Activated naive CD8-positive, alpha-beta T cell treated with anti-CD3 and anti-CD28 coated beads for 36 hours (primary cell): ENCODE measurements around the gene RUNX1. TPM values are rescaled to one million over a fixed set of nuclear protein-coding genes. Genes with fewer than 3 reads are reported as not detected.

Experiments
- DNase-seq: peaks from one replicate; pipeline ENCODE4 v3.0.0; 2021
- H3K27ac Mint-ChIP-seq: one replicate; pipeline ENCODE4 v1.8.0; 2022; ENCODE audit warnings: mild to moderate bottlenecking, moderate library complexity, mixed read lengths
- H3K27me3 Mint-ChIP-seq: one replicate; pipeline ENCODE4 v1.8.0; 2022; ENCODE audit warnings: mild to moderate bottlenecking, mixed read lengths
- H3K36me3 Mint-ChIP-seq: one replicate; pipeline ENCODE4 v1.8.0; 2021; ENCODE audit warnings: mild to moderate bottlenecking, mixed read lengths
- H3K4me1 Mint-ChIP-seq: one replicate; pipeline ENCODE4 v1.8.0; 2021; ENCODE audit warnings: mixed read lengths
- H3K4me3 Mint-ChIP-seq: one replicate; pipeline ENCODE4 v1.8.0; 2022; ENCODE audit warnings: mild to moderate bottlenecking, moderate library complexity, mixed read lengths
- H3K9me3 Mint-ChIP-seq: one replicate; pipeline ENCODE4 v1.8.0; 2022; ENCODE audit warnings: mixed read lengths
- total RNA-seq, 2 experiments: library from RNA; stranded (reverse); gene quantifications; one replicate each; pipeline ENCODE4 v1.2.3, GENCODE V29; 2021

The RUNX1 gene
- total RNA-seq, 2 experiments from 2014 or later, result 16.6 to 18.0 TPM

DNA sequence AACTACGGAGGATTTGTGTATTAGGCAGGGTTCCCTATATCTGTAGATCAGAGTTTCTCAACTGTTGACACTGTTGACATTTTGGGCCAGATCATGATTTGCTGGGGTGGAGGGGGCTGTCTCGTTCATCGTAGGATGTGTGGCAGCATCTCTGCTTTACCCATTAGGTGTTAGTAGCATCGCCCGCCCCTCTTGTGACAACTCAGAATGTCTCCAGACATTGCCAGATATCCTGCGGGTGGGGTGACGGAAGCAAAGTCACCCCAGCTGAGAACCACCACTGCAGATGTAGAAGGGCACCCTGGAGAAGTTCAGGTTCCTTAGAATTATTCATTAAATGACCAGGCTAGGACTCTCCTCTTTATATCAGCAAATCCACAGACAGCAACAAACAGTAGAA, 254.4 kb downstream of the RUNX1 start:
- H3K4me3 Mint-ChIP-seq, result no peak overlapping the region
- no peaks in the 10 kb centered on the region for H3K27me3 Mint-ChIP-seq
- H3K4me1 Mint-ChIP-seq, result peaks cover 3% of the 10 kb centered on the region
- DNase-seq, result no peak
- H3K36me3 Mint-ChIP-seq, result peaks cover 27% of the 10 kb centered on the region
- no peak overlapping the region for H3K27ac Mint-ChIP-seq
- H3K9me3 Mint-ChIP-seq, result no peaks in the 10 kb centered on the region

DNA sequence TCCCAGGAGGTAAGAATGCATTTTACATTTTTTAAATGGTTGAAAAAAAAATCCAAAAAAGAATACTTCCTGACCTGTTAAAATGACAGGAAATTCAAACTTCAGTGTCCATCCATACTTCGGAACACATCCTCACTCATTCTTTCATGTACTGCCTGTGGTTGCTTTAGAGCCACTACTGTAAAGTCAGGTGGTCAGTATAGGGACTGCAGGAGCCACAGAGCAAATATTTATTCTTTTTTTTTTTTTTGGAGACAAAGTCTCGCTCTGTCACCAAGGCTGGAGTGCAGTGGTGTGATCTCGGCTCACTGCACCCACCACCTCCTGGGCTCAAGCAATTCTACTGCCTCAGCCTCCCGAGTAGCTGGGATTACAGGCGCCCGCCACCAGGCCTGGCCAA, 255.6 kb downstream of the RUNX1 start:
- Mint-ChIP-seq H3K4me3 (no peak overlapping the region), H3K36me3 (peaks cover 23% of the 10 kb centered on the region), H3K27me3 (no peaks in the 10 kb centered on the region), H3K9me3 (no peaks in the 10 kb centered on the region), H3K27ac (no peak overlapping the region), H3K4me1 (peaks cover 3% of the 10 kb centered on the region)
- no peak for DNase-seq

DNA sequence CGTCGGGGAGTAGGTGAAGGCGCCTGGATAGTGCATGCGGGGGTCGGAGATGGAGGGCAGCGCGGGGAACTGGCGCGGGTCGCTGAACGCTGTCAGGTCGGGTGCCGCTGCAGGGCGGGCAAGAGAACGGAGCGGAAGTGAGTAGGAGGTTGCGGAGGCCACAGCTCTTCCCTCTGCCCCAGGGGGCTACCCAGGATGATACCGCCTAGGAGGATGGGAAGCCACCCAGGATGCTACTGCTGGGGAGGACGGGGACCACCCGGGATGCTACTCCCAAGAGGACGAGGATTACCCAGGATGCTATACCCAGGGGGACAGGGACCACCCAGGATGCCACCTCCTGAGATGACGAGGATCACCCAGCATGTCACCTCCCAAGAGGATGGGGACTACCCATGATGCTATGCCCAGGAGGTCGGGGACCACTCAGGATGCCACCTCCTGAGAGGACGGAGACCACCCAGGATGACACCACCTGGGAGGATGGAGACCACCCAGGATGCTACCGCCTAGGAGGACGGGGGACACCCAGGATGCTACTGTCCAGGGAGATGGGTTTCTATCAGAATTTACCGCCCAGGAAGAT, 256.5 kb downstream of the RUNX1 start:
- no peaks in the 10 kb centered on the region for H3K27me3 Mint-ChIP-seq
- DNase-seq, result no peak
- no peak overlapping the region for H3K27ac Mint-ChIP-seq
- peaks cover 17% of the 10 kb centered on the region for H3K36me3 Mint-ChIP-seq
- no peak overlapping the region for H3K4me3 Mint-ChIP-seq
- H3K4me1 Mint-ChIP-seq, result peaks cover 3% of the 10 kb centered on the region
- H3K9me3 Mint-ChIP-seq, result no peaks in the 10 kb centered on the region

DNA sequence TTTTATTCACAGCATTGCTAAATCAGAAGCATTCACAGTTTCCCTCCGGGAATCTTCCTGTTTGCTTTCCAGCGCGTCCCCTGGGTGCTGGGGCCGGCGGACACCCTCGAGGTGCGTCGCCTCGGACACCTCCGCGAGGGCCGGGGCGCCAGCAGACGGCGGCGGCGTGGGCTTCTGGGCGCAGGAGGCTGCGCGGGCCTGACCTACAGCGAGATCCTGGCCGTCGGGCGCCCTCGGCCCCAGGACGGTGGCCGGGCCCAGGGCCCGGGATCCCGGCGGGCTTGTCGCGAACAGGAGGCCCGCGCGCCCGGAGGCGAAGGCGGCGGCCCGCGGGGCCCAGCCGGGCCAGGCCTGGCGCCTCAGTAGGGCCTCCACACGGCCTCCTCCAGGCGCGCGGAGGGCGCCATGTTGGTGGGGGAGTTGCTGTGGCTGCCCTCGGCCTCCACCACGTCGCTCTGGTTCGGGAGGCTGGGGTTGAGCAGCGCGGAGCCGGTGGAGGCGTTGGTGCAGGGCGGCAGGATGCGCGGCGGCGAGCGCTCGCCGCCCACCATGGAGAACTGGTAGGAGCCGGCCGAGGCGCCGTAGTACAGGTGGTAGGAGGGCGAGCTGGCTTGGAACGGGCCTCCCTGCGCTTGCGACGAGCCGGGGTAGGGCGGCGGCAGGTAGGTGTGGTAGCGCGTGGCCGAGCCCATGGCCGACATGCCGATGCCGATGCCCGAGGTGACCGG, 257.2 kb downstream of the RUNX1 start:
- Mint-ChIP-seq H3K4me1 (peaks cover 3% of the 10 kb centered on the region), H3K9me3 (no peaks in the 10 kb centered on the region), H3K36me3 (peaks cover 17% of the 10 kb centered on the region), H3K4me3 (no peak overlapping the region), H3K27me3 (no peaks in the 10 kb centered on the region), H3K27ac (no peak overlapping the region)
- no peak for DNase-seq

DNA sequence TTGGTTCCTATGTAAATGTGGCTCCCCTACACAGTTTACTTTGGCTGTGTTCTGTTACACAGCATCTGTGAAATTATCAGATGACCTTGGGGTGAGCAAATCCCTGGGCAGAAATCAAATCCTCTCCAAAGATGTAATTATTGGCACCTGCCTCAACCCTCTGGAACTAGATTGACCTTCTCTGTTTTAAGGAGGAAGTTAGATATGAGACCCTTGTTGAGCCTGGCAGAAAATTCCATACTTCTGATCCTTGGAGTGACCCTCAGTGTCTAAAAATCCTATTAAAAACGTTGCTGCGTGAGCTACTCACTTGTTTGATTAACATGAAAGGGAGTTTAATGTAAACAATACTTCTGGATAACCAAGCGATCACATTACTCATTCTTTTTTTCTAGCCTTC, 258.3 kb downstream of the RUNX1 start:
- H3K4me3 Mint-ChIP-seq, result no peak overlapping the region
- no peaks in the 10 kb centered on the region for H3K9me3 Mint-ChIP-seq
- no peak overlapping the region for H3K27ac Mint-ChIP-seq
- peaks cover 17% of the 10 kb centered on the region for H3K36me3 Mint-ChIP-seq
- H3K27me3 Mint-ChIP-seq, result no peaks in the 10 kb centered on the region
- H3K4me1 Mint-ChIP-seq, result peaks cover 3% of the 10 kb centered on the region
- no peak for DNase-seq

DNA sequence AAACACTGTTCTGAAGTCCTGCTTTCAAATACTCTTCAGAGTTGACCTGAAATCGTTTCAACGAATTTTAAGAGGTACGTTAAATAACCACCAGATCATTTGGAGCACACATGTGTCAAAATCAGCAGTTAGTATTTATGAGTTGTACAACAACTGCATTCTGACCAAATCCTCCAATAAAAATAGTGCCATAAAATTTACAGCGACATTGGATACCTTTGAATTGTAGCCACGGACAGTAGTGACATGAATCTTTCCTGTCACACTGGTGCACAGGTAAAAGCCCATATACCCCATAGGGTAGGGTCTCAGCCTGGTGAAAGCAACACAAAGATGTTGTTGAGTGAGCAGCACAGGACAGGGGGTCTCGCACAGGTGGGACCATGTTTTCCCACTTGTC, 258.8 kb downstream of the RUNX1 start:
- Mint-ChIP-seq H3K27ac (no peak overlapping the region), H3K4me1 (peaks cover 4% of the 10 kb centered on the region), H3K27me3 (no peaks in the 10 kb centered on the region), H3K36me3 (peaks cover 14% of the 10 kb centered on the region), H3K4me3 (no peak overlapping the region), H3K9me3 (no peaks in the 10 kb centered on the region)
- no peak for DNase-seq

DNA sequence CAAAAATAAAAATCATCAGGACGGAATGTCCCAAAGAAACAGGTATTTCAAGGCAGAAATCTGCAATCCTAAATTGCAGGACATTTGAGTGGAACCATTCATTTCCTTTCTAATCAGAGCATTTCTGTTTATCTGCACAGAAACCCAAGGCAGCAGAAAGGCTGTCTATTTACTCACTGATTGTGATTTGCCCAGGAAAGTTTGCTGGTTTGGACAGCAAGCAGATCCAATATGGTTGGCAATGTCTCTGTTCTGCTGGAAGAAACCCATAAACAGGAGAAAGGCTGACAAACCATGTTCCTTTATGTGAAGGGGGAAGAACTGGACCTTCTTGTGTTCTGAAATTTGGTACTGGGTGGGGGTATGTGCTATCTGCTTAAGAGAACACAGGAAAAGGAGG, 260.2 kb downstream of the RUNX1 start:
- H3K9me3 Mint-ChIP-seq, result no peaks in the 10 kb centered on the region
- no peak for DNase-seq
- H3K36me3 Mint-ChIP-seq, result peaks cover 8% of the 10 kb centered on the region
- H3K4me3 Mint-ChIP-seq, result no peak overlapping the region
- peaks cover 8% of the 10 kb centered on the region for H3K4me1 Mint-ChIP-seq
- no peaks in the 10 kb centered on the region for H3K27me3 Mint-ChIP-seq
- no peak overlapping the region for H3K27ac Mint-ChIP-seq

DNA sequence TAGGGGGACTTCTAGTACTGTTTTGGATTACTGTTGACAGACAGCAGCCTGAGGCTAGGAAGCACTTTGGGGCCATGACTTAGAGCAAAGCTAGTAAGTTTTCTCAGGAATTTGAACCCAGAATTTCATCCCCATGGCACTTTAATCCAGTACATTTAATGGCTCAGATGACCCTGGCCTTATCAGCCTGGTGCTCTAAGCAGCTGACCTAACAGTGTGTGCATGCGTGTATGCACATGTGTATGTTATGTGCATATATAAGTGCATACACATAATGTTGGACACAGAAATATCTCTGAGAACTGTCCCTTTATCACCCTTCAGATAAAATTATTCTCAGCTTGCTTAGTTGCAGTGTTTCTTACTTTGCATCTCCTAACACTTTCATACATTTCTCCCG, 265.3 kb downstream of the RUNX1 start:
- no peaks in the 10 kb centered on the region for H3K36me3 Mint-ChIP-seq
- DNase-seq, result no peak

DNA sequence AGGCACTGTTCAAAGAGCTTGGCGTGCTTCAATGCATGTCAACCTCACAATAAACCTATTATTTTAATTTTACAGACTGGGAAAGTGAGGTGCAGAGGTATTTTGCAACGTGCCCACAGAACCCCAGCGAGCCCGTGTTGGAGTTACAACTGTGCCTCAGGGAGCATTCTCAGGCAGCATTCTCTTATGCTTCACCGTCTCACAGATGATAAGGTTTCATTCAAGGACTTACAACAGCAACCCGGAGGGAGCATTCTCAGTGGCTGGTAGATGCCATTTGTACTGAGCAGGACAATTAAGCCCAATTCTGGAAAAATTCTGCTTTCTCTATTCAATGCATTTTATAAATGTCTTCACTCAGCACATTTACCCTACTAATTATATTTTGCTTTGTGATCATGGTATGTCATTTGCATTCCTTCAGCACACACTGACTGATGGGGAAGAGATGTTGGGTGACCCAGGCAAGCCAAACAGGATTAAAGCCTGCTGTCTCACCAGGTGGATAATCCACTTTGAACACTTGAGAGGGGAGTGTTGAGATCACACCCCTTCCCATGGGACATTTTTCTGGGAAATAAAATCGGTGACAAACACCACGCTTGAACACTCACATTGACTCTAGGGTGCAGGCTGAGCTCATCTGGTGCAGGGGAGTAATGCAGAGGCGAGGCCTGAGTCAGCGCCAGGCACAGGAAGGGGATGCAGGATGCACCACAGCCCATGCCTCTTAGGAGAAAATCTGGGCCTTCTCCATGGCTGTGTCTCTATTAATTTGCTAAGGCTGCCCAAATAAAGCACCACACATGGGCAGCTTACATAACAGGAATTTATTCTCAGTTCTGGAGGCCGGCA, 266.4 kb downstream of the RUNX1 start:
- no peaks in the 10 kb centered on the region for H3K9me3 Mint-ChIP-seq
- H3K4me1 Mint-ChIP-seq, result peaks cover 8% of the 10 kb centered on the region
- H3K36me3 Mint-ChIP-seq, result no peaks in the 10 kb centered on the region
- H3K4me3 Mint-ChIP-seq, result no peak overlapping the region
- no peak for DNase-seq
- no peaks in the 10 kb centered on the region for H3K27me3 Mint-ChIP-seq
- H3K27ac Mint-ChIP-seq, result peak overlapping the region; percentile 17

More for the DNA sequence above, 265.3 kb downstream of the RUNX1 start:
- Mint-ChIP-seq H3K27ac (no peak overlapping the region), H3K4me1 (peaks cover 8% of the 10 kb centered on the region), H3K9me3 (no peaks in the 10 kb centered on the region), H3K27me3 (no peaks in the 10 kb centered on the region), H3K4me3 (no peak overlapping the region)

DNA sequence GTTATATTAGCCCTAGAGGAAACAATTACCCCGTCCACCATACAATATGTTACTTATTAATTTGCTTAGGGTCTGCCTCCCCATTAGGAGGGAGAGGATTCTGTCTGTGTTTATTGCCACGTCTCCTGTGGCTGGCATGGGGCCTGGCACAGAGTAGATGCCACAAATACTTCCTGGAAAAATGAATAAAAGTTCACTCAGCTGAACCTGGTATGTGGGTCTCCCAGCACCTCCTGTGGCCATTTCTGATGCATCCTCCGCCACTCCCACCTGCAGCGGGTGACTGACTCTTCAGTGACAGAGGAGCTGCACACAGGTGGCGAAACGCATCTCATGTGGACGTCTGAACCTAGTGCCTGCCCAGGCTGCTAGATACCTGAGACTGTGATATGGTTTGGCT, 267.6 kb downstream of the RUNX1 start:
- Mint-ChIP-seq H3K27me3 (no peaks in the 10 kb centered on the region), H3K4me1 (peaks cover 8% of the 10 kb centered on the region), H3K9me3 (no peaks in the 10 kb centered on the region), H3K4me3 (no peak overlapping the region), H3K36me3 (no peaks in the 10 kb centered on the region), H3K27ac (no peak overlapping the region)
- no peak for DNase-seq

DNA sequence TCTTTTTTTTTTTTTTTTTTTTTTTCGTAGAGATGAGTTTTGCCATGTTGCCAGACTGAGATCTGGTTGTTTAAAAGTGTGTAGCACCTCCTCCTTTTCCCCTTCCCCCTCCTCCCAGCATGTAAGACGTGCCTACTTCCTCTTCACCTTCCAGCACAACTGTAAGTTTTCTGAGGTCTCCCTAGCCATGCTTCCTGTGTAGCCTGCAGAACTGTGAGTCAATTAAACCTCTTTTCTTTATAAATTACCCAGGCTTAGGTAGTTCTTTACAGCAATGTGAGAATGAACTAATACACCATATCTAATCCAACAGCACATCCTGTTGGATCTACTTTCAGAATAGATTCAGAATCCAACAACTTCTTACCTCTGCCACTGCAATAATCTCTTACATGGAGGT, 269.2 kb downstream of the RUNX1 start:
- Mint-ChIP-seq H3K36me3 (no peaks in the 10 kb centered on the region), H3K27me3 (peaks cover 4% of the 10 kb centered on the region), H3K4me3 (no peak overlapping the region), H3K27ac (no peak overlapping the region), H3K4me1 (peaks cover under 1% of the 10 kb centered on the region), H3K9me3 (no peaks in the 10 kb centered on the region)
- DNase-seq, result no peak

DNA sequence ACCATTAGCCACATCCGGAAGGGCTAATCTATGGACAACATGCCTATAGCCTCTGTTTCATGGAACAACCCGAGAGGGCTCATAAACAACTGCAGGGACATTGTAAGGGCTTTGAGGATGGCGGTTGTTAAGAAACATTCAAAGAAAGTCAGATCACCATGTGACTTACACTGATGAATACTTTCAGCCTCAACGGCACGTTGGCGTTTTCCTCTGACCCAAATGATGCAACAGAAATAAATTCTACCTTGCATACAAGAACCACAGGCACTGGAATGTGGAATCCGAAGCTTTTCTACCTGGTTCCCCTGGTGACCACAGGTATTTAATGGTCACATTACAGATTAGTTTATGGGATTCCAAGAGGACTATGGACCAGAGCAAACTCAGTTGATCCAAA, 273.3 kb downstream of the RUNX1 start:
- Mint-ChIP-seq H3K4me3 (no peak overlapping the region), H3K4me1 (no peaks in the 10 kb centered on the region)

DNA sequence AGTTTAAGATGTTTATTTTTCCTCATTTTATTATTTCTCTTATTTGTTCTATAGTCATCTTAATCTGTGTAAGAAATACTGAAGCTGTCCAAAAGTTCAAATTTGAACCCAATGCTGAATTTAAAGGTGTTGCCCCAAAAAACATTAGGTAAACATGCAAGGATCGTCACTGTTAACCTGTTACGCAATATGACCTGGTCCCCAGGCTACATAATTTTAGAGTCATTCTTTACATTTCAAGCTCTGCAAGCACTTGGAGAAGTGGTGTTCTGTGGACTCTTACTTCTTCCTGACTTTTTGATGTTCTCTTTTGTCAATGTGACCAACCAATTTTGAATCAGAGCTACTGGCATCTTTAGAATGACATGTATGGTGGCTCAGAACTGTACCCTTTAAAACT, 274.4 kb downstream of the RUNX1 start:
- Mint-ChIP-seq H3K4me1 (no peaks in the 10 kb centered on the region), H3K27ac (no peak overlapping the region), H3K27me3 (peaks cover 5% of the 10 kb centered on the region), H3K9me3 (no peaks in the 10 kb centered on the region), H3K36me3 (no peaks in the 10 kb centered on the region), H3K4me3 (no peak overlapping the region)
- DNase-seq, result no peak

More for the DNA sequence above, 273.3 kb downstream of the RUNX1 start:
- Mint-ChIP-seq H3K36me3 (no peaks in the 10 kb centered on the region), H3K9me3 (no peaks in the 10 kb centered on the region), H3K27me3 (peaks cover 5% of the 10 kb centered on the region), H3K27ac (no peak overlapping the region)
- no peak for DNase-seq

DNA sequence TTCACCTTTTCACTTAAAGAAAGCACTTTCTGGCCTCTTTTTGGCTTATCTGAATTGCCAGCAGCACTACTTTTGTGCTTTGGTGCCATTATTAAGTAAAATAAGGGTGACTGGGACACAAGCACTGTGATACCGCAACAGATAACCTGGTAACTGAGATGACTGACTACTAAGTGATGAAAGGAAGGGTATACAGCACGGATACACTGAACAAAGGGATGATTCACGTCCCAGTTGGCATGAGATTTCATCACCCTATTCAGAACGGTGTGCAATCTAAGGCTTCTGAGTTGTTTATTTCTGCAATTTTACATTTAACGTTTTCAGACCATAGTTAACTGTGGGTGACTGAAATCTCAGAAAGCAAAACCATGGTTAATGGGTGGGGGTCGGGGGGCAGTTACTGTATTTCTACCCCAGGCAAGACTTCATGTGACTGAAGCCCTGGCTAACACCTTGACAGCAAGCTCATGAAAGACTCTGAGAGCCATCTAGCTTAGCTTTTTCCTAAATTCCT, 277.5 kb downstream of the RUNX1 start:
- H3K27ac Mint-ChIP-seq, result no peak overlapping the region
- no peaks in the 10 kb centered on the region for H3K36me3 Mint-ChIP-seq
- peaks cover 9% of the 10 kb centered on the region for H3K27me3 Mint-ChIP-seq
- DNase-seq, result no peak
- H3K9me3 Mint-ChIP-seq, result no peaks in the 10 kb centered on the region
- no peak overlapping the region for H3K4me3 Mint-ChIP-seq
- H3K4me1 Mint-ChIP-seq, result no peaks in the 10 kb centered on the region

DNA sequence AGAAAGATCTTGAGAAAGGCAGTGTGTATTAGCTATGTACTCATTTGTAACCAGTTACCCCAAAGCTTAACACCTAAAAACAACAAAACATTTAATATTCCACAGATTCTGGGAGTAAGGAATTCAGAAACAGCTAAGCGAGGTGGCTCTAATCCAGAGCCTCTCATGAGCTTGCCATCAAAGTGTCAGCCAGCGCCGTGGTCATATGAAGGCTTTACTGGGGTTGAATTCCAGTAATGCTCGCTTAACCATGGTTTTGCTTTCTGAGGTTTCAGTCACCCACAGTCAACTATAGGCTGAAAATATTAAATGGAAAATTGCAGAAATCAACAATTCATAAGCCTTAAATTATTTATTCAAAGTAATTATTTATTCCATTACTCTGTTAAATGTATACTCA, 278.5 kb downstream of the RUNX1 start:
- DNase-seq, result no peak
- Mint-ChIP-seq H3K36me3 (no peaks in the 10 kb centered on the region), H3K4me3 (no peak overlapping the region), H3K4me1 (no peaks in the 10 kb centered on the region), H3K9me3 (no peaks in the 10 kb centered on the region), H3K27me3 (peaks cover 9% of the 10 kb centered on the region), H3K27ac (no peak overlapping the region)
